ENCODE data around the gene ELANE. TPM values are rescaled to one million over a fixed set of nuclear protein-coding genes. Genes with fewer than 3 reads are reported as not detected.
A peak's percentile ranks its signal among the peaks of the same experiment; 100 is the strongest.

The ELANE gene
- total and polyA plus RNA-seq, 9 of the 15 experiments (the other 6 are each of a cell fraction or from before 2014, with no cell fraction given) = not detected

DNA sequence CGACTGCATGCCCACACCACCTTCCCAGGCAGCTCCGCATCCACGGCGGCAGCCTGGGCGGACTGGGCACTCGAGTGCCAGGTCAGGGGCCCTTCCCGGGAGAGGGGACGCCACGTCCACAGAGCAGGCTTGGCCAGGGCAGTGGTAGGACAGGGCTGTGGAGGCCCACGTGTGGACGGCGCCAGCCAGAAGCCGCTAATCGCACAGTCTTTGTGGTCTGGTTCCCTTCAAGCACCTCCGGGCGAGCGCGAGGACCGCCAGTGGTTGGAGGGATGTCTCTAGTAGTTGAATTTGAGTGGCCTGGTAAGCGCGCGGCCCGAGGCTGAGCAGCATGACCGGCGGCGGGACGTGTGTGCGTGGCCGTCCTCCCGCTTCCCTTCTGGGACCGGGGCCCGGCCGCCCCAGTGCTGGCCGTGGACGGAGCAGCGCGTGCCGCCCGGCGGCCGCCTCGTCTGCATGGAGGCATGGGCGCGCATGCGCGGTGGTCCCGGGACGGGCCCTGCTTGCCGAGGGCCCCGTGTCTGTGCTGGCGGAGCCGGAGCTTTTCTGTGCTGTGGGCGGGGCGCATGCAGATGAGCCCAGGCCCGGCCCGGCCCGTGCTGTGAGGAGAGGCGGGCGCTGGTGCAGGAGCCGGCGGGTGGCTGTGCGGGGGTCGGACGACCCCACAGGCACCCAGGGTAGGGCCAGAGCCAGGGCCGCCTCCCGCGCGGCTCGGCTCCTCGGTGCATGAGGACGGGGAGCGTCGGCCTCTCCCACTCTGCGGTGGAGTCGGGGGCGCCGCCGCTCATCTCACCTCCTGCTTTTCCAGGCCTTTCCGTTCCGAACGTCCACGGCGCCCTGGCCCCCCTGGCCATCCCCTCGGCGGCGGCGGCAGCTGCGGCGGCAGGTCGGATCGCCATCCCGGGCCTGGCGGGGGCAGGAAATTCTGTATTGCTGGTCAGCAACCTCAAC is 46.2 kb upstream of the ELANE start (continued):
- TF ChIP-seq, protein P1, sequence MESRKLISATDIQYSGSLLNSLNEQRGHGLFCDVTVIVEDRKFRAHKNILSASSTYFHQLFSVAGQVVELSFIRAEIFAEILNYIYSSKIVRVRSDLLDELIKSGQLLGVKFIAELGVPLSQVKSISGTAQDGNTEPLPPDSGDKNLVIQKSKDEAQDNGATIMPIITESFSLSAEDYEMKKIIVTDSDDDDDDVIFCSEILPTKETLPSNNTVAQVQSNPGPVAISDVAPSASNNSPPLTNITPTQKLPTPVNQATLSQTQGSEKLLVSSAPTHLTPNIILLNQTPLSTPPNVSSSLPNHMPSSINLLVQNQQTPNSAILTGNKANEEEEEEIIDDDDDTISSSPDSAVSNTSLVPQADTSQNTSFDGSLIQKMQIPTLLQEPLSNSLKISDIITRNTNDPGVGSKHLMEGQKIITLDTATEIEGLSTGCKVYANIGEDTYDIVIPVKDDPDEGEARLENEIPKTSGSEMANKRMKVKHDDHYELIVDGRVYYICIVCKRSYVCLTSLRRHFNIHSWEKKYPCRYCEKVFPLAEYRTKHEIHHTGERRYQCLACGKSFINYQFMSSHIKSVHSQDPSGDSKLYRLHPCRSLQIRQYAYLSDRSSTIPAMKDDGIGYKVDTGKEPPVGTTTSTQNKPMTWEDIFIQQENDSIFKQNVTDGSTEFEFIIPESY (CRISPR knock-in tag; IDR thresholded peaks at IDR 0.05) = peak; percentile 56; the same call in 1 of the 2 replicates
- TF ChIP-seq FIP1L1 (IDR thresholded peaks at IDR 0.05; ENCODE audit: low read depth, low read length, poor library complexity, severe bottlenecking) (peak; percentile 37), RUNX1 (IDR thresholded peaks at IDR 0.05; ENCODE audit: low read depth) (no peak), POLR2AphosphoS5 (IDR thresholded peaks at IDR 0.05; ENCODE audit: control insufficient read depth, insufficient read depth, low read depth, low read length) (peak; percentile 13; the same call in 1 of the 2 replicates), ZBTB7A (IDR thresholded peaks at IDR 0.05; ENCODE audit: borderline replicate concordance, control insufficient read depth, low read depth, low read length) (peak; percentile 16; the same call in 1 of the 2 replicates)

DNA sequence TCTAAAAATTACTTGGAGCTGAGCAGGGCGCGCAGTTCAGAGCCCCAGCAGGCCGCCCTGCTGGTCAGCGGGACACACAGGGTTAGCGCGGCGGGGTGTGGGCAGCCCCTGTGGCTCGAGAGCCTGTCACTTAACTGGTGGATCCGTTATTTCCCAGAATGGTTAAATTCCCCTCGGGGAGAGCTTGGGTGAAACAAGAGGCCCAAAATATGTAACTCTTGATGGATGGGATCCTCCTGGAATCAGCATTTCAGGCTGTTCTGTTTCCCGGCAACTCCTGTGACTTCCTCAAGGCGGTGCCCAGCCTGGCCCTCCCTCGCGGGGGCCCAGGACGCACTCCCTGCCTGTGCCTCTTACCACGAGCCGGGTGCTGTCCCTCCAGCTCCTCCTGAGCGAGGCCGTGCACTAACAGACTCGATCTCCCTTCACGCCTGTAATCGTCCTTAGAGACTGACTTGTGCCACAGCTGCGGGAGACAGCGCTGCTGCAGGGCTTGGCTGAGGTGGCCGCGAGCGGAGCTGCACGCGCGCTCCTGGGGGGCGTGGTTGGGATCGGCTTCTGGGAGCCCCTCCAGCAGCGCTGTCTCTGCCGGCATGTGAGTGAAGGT is 45.2 kb upstream of the ELANE start:
- ATAC-seq (no peak), FAIRE-seq (no peak), DNase-seq (ENCODE audit: extremely low read depth in 1 of 4, low spot score in 3 of 4) (peak in 1 of 4 experiments; percentile 24)
- intact Hi-C loops (cut with micrococcal nuclease) = no loop called here
- Histone ChIP-seq H3K9me1 (ENCODE audit: control insufficient read depth, insufficient read depth, low read length) (no peaks in the 10 kb centered on the region), H3K79me2 (ENCODE audit: control insufficient read depth, insufficient read depth, low read length) (peaks cover 72% of the 10 kb centered on the region), H3K27me3 (ENCODE audit: control insufficient read depth in 2 of 2, insufficient read depth in 2 of 2, low read length in 2 of 2) (no peaks in the 10 kb centered on the region), H4K20me1 (replicated peaks; ENCODE audit: control insufficient read depth, insufficient read depth, low read length) (peaks cover 27% of the 10 kb centered on the region), H3K9ac (ENCODE audit: insufficient read depth in 1 of 2, low read depth in 2 of 2, low read length in 2 of 2) (no peak overlapping the region), H3K9me3 (replicated peaks; ENCODE audit: control insufficient read depth, insufficient read depth, low read depth, low read length) (peaks cover under 1% of the 10 kb centered on the region), H3K4me3 (no peak overlapping the region), H3K4me1 (replicated peaks in 1 of 2; ENCODE audit: control insufficient read depth in 2 of 2, insufficient read depth in 2 of 2, low read length in 2 of 2) (peaks cover 0 to 55% of the 10 kb centered on the region in 2 experiments; a peak in 2 of 5 replicates), H3K4me2 (ENCODE audit: insufficient read depth, low read length) (no peak overlapping the region), H3K27ac (ENCODE audit: extremely low read depth, low read depth, low read length) (no peak overlapping the region), H3K36me3 (ENCODE audit: control insufficient read depth, insufficient read depth, low read length) (peaks cover 100% of the 10 kb centered on the region), H2AFZ (ENCODE audit: low read depth, low read length) (no peak overlapping the region)
- BruUV-seq (replicated peaks) = no TSS peak
- POLR2A ChIA-PET = interaction anchor here (0.6 to 1.5 kb wide), 6 partner anchors 9 to 971 kb away, joined by 3 to 5 read pairs (median 4); partner anchors contain the start of gene PTBP1
- 97% methylated on average over 28 of the region's 34 CpGs for WGBS (ENCODE audit: insufficient coverage, low coverage, missing lambda C conversion rate)
- in situ Hi-C loops (cut with MboI) = no loop called here
- 0 out of 2 replicates have a peak, but pooled peaks have one; percentile 7 for TF ChIP-seq SUPT5H (IDR thresholded peaks at IDR 0.05)
- no peak for TF ChIP-seq ETV5 (CRISPR knock-in tag; IDR thresholded peaks at IDR 0.05; ENCODE audit: low read depth)
- peak; percentile 97 for TF ChIP-seq RBM22 (IDR thresholded peaks at IDR 0.05; ENCODE audit: low read depth, low read length, poor library complexity, severe bottlenecking)
- peak; percentile 4; the same call in 1 of the 2 replicates for TF ChIP-seq POLR2A (conservative IDR thresholded peaks at IDR 0.05)
- peak; percentile 71 for TF ChIP-seq RBFOX2 (IDR thresholded peaks at IDR 0.05; ENCODE audit: low read depth, low read length)
- peak; percentile 32 for TF ChIP-seq FIP1L1 (IDR thresholded peaks at IDR 0.05; ENCODE audit: low read depth, low read length, poor library complexity, severe bottlenecking)
- no peak for TF ChIP-seq KHSRP (IDR thresholded peaks at IDR 0.05)
- TF ChIP-seq TEAD4 (IDR thresholded peaks at IDR 0.05; ENCODE audit: low read length) = no peak
- TF ChIP-seq TEAD4 (CRISPR knock-in tag; IDR thresholded peaks at IDR 0.05; ENCODE audit: borderline replicate concordance) = no peak
- peak; percentile 73 for TF ChIP-seq POLR2G (IDR thresholded peaks at IDR 0.05; ENCODE audit: low read depth, low read length)
- TF ChIP-seq, protein P1 (CRISPR knock-in tag; IDR thresholded peaks at IDR 0.05) = peak; percentile 75
- CTCF ChIA-PET (ENCODE audit: low intra/inter-chr PET ratio) = no interaction called here
